ENCODE measurements around the gene PRSS48. TPM values are rescaled to one million over a fixed set of nuclear protein-coding genes. Genes with fewer than 3 reads are reported as not detected.
"Not testable (repeated sequence)": the region's sequence is repeated elsewhere in the genome, so short reads cannot be mapped to it uniquely, and the experiment has no call there.

PRSS48 gene
- total RNA-seq, 2 experiments from 2014 or later = not detected

GRCh38 chr4:151247395-151247794 is 29.6 kb upstream of the PRSS48 start:
- no peak for DNase-seq
- no peak overlapping the region for H3K4me3 Mint-ChIP-seq
- no peaks in the 10 kb centered on the region for H3K9me3 Mint-ChIP-seq
- peaks cover 1% of the 10 kb centered on the region for H3K27me3 Mint-ChIP-seq
- intact Hi-C loops (cut with micrococcal nuclease) = no loop called here
- POLR2A ChIA-PET = no interaction called here
- H3K36me3 Mint-ChIP-seq = no peaks in the 10 kb centered on the region
- H3K27ac Mint-ChIP-seq = no peak overlapping the region
- no peaks in the 10 kb centered on the region for H3K4me1 Mint-ChIP-seq (ENCODE audit: low read depth)
- CTCF ChIA-PET = interaction anchor here (0.6 kb wide), 1 partner anchor 28 kb away, joined by 3 read pairs; no protein-coding TSS in a partner anchor

GRCh38 chr4:151248519-151248918 is 28.4 kb upstream of the PRSS48 start:
- Mint-ChIP-seq H3K27me3 (peaks cover 1% of the 10 kb centered on the region), H3K4me1 (ENCODE audit: low read depth) (no peaks in the 10 kb centered on the region)

GRCh38 chr4:151250706-151251105 is 26.3 kb upstream of the PRSS48 start:
- intact Hi-C loops (cut with micrococcal nuclease) = no loop called here
- POLR2A ChIA-PET = no interaction called here

More at GRCh38 chr4:151248519-151248918, 28.4 kb upstream of the PRSS48 start:
- intact Hi-C loops (cut with micrococcal nuclease) = no loop called here
- no peak overlapping the region for H3K4me3 Mint-ChIP-seq
- no peak for DNase-seq
- ChIA-PET POLR2A (no interaction called here), CTCF (no interaction called here)
- no peaks in the 10 kb centered on the region for H3K9me3 Mint-ChIP-seq
- H3K27ac Mint-ChIP-seq = no peak overlapping the region
- no peaks in the 10 kb centered on the region for H3K36me3 Mint-ChIP-seq

GRCh38 chr4:151251603-151252304 is 25.2 kb upstream of the PRSS48 start:
- H3K27ac Mint-ChIP-seq = no peak overlapping the region
- peaks cover 1% of the 10 kb centered on the region for H3K27me3 Mint-ChIP-seq
- H3K4me1 Mint-ChIP-seq (ENCODE audit: low read depth) = no peaks in the 10 kb centered on the region
- CTCF ChIA-PET = no interaction called here
- no peak for DNase-seq
- H3K4me3 Mint-ChIP-seq = no peak overlapping the region
- H3K9me3 Mint-ChIP-seq = peaks cover 2% of the 10 kb centered on the region
- intact Hi-C loops (cut with micrococcal nuclease) = no loop called here
- H3K36me3 Mint-ChIP-seq = no peaks in the 10 kb centered on the region
- POLR2A ChIA-PET = no interaction called here

More at GRCh38 chr4:151250706-151251105, 26.3 kb upstream of the PRSS48 start:
- Mint-ChIP-seq H3K4me3 (no peak overlapping the region), H3K27me3 (peaks cover 1% of the 10 kb centered on the region), H3K9me3 (no peaks in the 10 kb centered on the region), H3K4me1 (ENCODE audit: low read depth) (no peaks in the 10 kb centered on the region), H3K27ac (no peak overlapping the region), H3K36me3 (no peaks in the 10 kb centered on the region)
- CTCF ChIA-PET = no interaction called here
- no peak for DNase-seq

GRCh38 chr4:151255226-151255625 is 21.7 kb upstream of the PRSS48 start:
- CTCF ChIA-PET; H3K9me3 Mint-ChIP-seq; intact Hi-C loops (cut with micrococcal nuclease); H3K27ac Mint-ChIP-seq; DNase-seq; H3K36me3 Mint-ChIP-seq; H3K27me3 Mint-ChIP-seq; H3K4me1 Mint-ChIP-seq (ENCODE audit: low read depth); POLR2A ChIA-PET; H3K4me3 Mint-ChIP-seq: not testable (repeated sequence)

- H3K36me3 Mint-ChIP-seq; DNase-seq; H3K27me3 Mint-ChIP-seq; CTCF ChIA-PET; H3K9me3 Mint-ChIP-seq; POLR2A ChIA-PET; H3K27ac Mint-ChIP-seq; H3K4me3 Mint-ChIP-seq; H3K4me1 Mint-ChIP-seq (ENCODE audit: low read depth); intact Hi-C loops (cut with micrococcal nuclease): not testable (repeated sequence)
Observed at GRCh38 chr4:151255680-151256079, 21.3 kb upstream of the PRSS48 start.

GRCh38 chr4:151256134-151256533 is 20.8 kb upstream of the PRSS48 start:
- Mint-ChIP-seq H3K9me3 (peaks cover 2% of the 10 kb centered on the region), H3K27ac (no peak overlapping the region), H3K4me1 (ENCODE audit: low read depth) (no peaks in the 10 kb centered on the region), H3K4me3 (no peak overlapping the region), H3K36me3 (no peaks in the 10 kb centered on the region), H3K27me3 (no peaks in the 10 kb centered on the region)
- ChIA-PET CTCF (no interaction called here), POLR2A (no interaction called here)
- intact Hi-C loops (cut with micrococcal nuclease) = no loop called here
- no peak for DNase-seq

GRCh38 chr4:151257704-151258103 is 19.3 kb upstream of the PRSS48 start:
- ChIA-PET POLR2A (no interaction called here), CTCF (no interaction called here)
- peaks cover 2% of the 10 kb centered on the region for H3K9me3 Mint-ChIP-seq
- no peak for DNase-seq
- no peak overlapping the region for H3K4me3 Mint-ChIP-seq
- intact Hi-C loops (cut with micrococcal nuclease) = no loop called here
- H3K4me1 Mint-ChIP-seq (ENCODE audit: low read depth) = no peaks in the 10 kb centered on the region
- H3K27me3 Mint-ChIP-seq = no peaks in the 10 kb centered on the region
- no peaks in the 10 kb centered on the region for H3K36me3 Mint-ChIP-seq
- no peak overlapping the region for H3K27ac Mint-ChIP-seq

GRCh38 chr4:151259752-151260151 is 17.2 kb upstream of the PRSS48 start:
- CTCF ChIA-PET = no interaction called here
- no peak overlapping the region for H3K4me3 Mint-ChIP-seq

GRCh38 chr4:151260526-151260925 is 16.4 kb upstream of the PRSS48 start:
- CTCF ChIA-PET = no interaction called here
- intact Hi-C loops (cut with micrococcal nuclease) = no loop called here
- POLR2A ChIA-PET = no interaction called here
- DNase-seq = no peak
- Mint-ChIP-seq H3K27me3 (no peaks in the 10 kb centered on the region), H3K36me3 (no peaks in the 10 kb centered on the region), H3K9me3 (peaks cover 2% of the 10 kb centered on the region), H3K4me3 (no peak overlapping the region), H3K4me1 (ENCODE audit: low read depth) (no peaks in the 10 kb centered on the region), H3K27ac (no peak overlapping the region)

More at GRCh38 chr4:151259752-151260151, 17.2 kb upstream of the PRSS48 start:
- DNase-seq = no peak
- Mint-ChIP-seq H3K4me1 (ENCODE audit: low read depth) (no peaks in the 10 kb centered on the region), H3K27ac (no peak overlapping the region), H3K9me3 (peaks cover 2% of the 10 kb centered on the region), H3K27me3 (no peaks in the 10 kb centered on the region), H3K36me3 (no peaks in the 10 kb centered on the region)
- intact Hi-C loops (cut with micrococcal nuclease) = no loop called here
- POLR2A ChIA-PET = no interaction called here

- H3K27ac Mint-ChIP-seq = no peak overlapping the region
- no peaks in the 10 kb centered on the region for H3K9me3 Mint-ChIP-seq
- no peaks in the 10 kb centered on the region for H3K36me3 Mint-ChIP-seq
- no peak overlapping the region for H3K4me3 Mint-ChIP-seq
- intact Hi-C loops (cut with micrococcal nuclease) = no loop called here
- H3K4me1 Mint-ChIP-seq (ENCODE audit: low read depth) = no peaks in the 10 kb centered on the region
- no peaks in the 10 kb centered on the region for H3K27me3 Mint-ChIP-seq
- POLR2A ChIA-PET = no interaction called here
- DNase-seq = no peak
- CTCF ChIA-PET = interaction anchor here (1.1 kb wide), 1 partner anchor 146 kb away, joined by 3 read pairs; no protein-coding TSS in a partner anchor
Observed at GRCh38 chr4:151263455-151263854, 13.5 kb upstream of the PRSS48 start.

GRCh38 chr4:151266497-151266896 is 10.5 kb upstream of the PRSS48 start:
- DNase-seq = no peak
- Mint-ChIP-seq H3K36me3 (no peaks in the 10 kb centered on the region), H3K4me1 (ENCODE audit: low read depth) (no peaks in the 10 kb centered on the region), H3K4me3 (no peak overlapping the region), H3K27me3 (no peaks in the 10 kb centered on the region), H3K27ac (no peak overlapping the region), H3K9me3 (peaks cover 1% of the 10 kb centered on the region)
- POLR2A ChIA-PET = interaction anchor here (0.6 kb wide), 1 partner anchor 56 kb away, joined by 3 read pairs; no protein-coding TSS in a partner anchor
- CTCF ChIA-PET = interaction anchor here (0.6 to 1.1 kb wide), 4 partner anchors 8 to 43 kb away, joined by 3 read pairs; partner anchors contain the start of gene PRSS48
- intact Hi-C loops (cut with micrococcal nuclease) = no loop called here

GRCh38 chr4:151267104-151267503 is 9.9 kb upstream of the PRSS48 start:
- Mint-ChIP-seq H3K27ac (no peak overlapping the region), H3K27me3 (no peaks in the 10 kb centered on the region), H3K36me3 (no peaks in the 10 kb centered on the region), H3K9me3 (peaks cover 1% of the 10 kb centered on the region), H3K4me1 (ENCODE audit: low read depth) (no peaks in the 10 kb centered on the region), H3K4me3 (no peak overlapping the region)
- no peak for DNase-seq
- CTCF ChIA-PET = interaction anchor here (0.6 kb wide), 1 partner anchor 21 kb away, joined by 3 read pairs; no protein-coding TSS in a partner anchor
- intact Hi-C loops (cut with micrococcal nuclease) = no loop called here
- POLR2A ChIA-PET = interaction anchor here (0.6 kb wide), 1 partner anchor 55 kb away, joined by 3 read pairs; no protein-coding TSS in a partner anchor

Measured in activated CD4-positive, alpha-beta memory T cell treated with anti-CD3 and anti-CD28 coated beads for 36 hours (primary cell).